ENCODE measurements around the gene MAGI2. TPM values are rescaled to one million over a fixed set of nuclear protein-coding genes. Genes with fewer than 3 reads are reported as not detected.

The MAGI2 gene
- total RNA-seq, 1 experiment from 2014 or later = 14.3 TPM

DNA sequence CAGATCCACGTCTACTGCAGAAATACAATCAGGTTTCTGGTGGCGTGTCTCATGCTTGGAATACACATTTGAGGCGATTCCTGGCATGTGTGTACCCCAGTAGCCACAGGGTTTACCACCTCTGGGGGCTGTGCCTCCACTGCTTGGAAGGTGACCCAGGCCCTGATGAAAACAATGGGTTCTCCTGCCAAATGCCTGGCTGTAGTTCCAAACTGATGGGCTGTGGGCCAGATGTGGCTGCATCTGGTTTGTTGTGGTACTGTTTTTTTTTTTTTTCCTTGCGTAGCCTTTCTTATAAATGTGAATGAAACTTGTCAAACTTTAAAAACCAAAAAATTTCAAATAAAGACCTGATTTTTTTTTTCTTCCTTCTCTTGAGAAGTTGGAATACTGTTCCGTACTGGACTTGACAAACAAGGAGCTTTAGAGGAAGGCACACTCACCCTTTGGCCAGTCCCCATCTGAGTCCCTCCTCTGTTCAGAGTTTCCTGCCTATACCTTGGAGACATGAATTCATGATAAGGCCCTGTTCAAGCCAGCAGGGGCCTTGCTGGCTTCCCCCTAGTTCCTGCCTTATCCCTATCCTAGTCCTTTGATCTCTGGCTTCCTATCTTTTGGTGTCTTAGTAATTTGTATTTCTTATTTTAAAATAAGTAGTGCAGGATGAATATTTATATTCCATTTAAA, 1437.8 kb downstream of the MAGI2 start:
- peaks cover 2% of the 10 kb centered on the region; the same call in 1 of the 2 replicates for H3K27me3 ChIP-seq (ENCODE audit: insufficient read depth, low read length)
- H3T11ph ChIP-seq (ENCODE audit: low read length) = no peak overlapping the region
- H3K36me3 Mint-ChIP-seq (ENCODE audit: insufficient read depth in 1 of 3, low read depth in 3 of 3) = no peaks in the 10 kb centered on the region
- H4K5ac ChIP-seq (ENCODE audit: insufficient read length, low read depth, low read length) = no peak overlapping the region
- no peak overlapping the region for H2BK12ac ChIP-seq (ENCODE audit: insufficient read length, low read depth, low read length)
- no peak overlapping the region for H3K4me3 Mint-ChIP-seq
- no peaks in the 10 kb centered on the region for H3K79me2 ChIP-seq (ENCODE audit: insufficient read depth, low read length)
- no peak overlapping the region for H2AK5ac ChIP-seq (ENCODE audit: insufficient read length, low read length)
- H3K23ac ChIP-seq (ENCODE audit: insufficient read length, low read depth, low read length) = no peak overlapping the region
- no peak overlapping the region for H2BK120ac ChIP-seq (ENCODE audit: low read depth, low read length, poor library complexity, severe bottlenecking)
- no peaks in the 10 kb centered on the region for H3K9me3 ChIP-seq (ENCODE audit: control insufficient read depth, low read depth, low read length)
- no peak overlapping the region for H3K4me2 ChIP-seq (ENCODE audit: insufficient read depth, insufficient read length, low read length)
- peak overlapping the region in 1 of 3 experiments; percentile 56; a peak in 2 of 7 replicates for H3K27ac Mint-ChIP-seq
- H3K9ac ChIP-seq (ENCODE audit: extremely low read depth, insufficient read length, low read length) = no peak overlapping the region
- TF ChIP-seq CTCF (conservative IDR thresholded peaks at IDR 0.05) = no peak
- H3K9me3 Mint-ChIP-seq = no peaks in the 10 kb centered on the region
- H2BK20ac ChIP-seq (ENCODE audit: low read depth, low read length, poor library complexity, severe bottlenecking) = no peak overlapping the region
- no peaks in the 10 kb centered on the region for H4K20me1 ChIP-seq (ENCODE audit: control insufficient read depth, insufficient read depth, insufficient read length)
- peaks cover 18% of the 10 kb centered on the region for H3K27me3 Mint-ChIP-seq (ENCODE audit: low read depth)
- H2BK15ac ChIP-seq (ENCODE audit: low read depth, low read length) = no peak overlapping the region
- no peak overlapping the region for H3K4ac ChIP-seq (ENCODE audit: low read depth, low read length)
- no peak overlapping the region for H3K56ac ChIP-seq (ENCODE audit: insufficient read length, low read depth, low read length)
- no peak overlapping the region for H3K27ac ChIP-seq (ENCODE audit: insufficient read length, low read depth, low read length)
- H3K18ac ChIP-seq (ENCODE audit: insufficient read length, low read depth, low read length) = no peak overlapping the region
- H2BK5ac ChIP-seq (ENCODE audit: insufficient read length, low read length) = no peak overlapping the region
- H3K4me1 ChIP-seq (ENCODE audit: insufficient read depth, low read length) = no peaks in the 10 kb centered on the region
- no peak overlapping the region for H2AFZ ChIP-seq (ENCODE audit: low read length)
- H3K4me1 Mint-ChIP-seq = peaks cover 29 to 35% of the 10 kb centered on the region in 2 experiments
- peaks cover 3% of the 10 kb centered on the region for H3K23me2 ChIP-seq (ENCODE audit: insufficient read length, low read depth, low read length, poor library complexity, severe bottlenecking)
- no peak overlapping the region for H4K8ac ChIP-seq (replicated peaks; ENCODE audit: insufficient read length, low read depth, low read length)
- H3K79me1 ChIP-seq (ENCODE audit: insufficient read depth, low read depth, low read length, poor library complexity, severe bottlenecking) = no peaks in the 10 kb centered on the region
- DNase-seq = no peak
- no peak overlapping the region for H4K91ac ChIP-seq (ENCODE audit: insufficient read length, low read depth, low read length)
- no peak overlapping the region for H3K14ac ChIP-seq (ENCODE audit: insufficient read depth, low read length)
- WGBS (ENCODE audit: extremely low coverage, insufficient read length, low lambda C conversion rate) = no CpG with 5 or more reads among the region's 5 CpGs
